B cell (primary cell): ENCODE results near the gene DDO. TPM values are rescaled to one million over a fixed set of nuclear protein-coding genes. Genes with fewer than 3 reads are reported as not detected.

Experiments used
- ATAC-seq: fragments of 200-7000 bp; cut with Tn5 transposase; one replicate; pipeline ENCODE4 v1.10.0; 2021; ENCODE audit warnings: low read depth, mild to moderate bottlenecking, moderate number of reproducible peaks, moderate library complexity
- CTCF ChIA-PET: fragments of 350-600 bp; sonication (Branson Sonifier 250); formaldehyde crosslinking; loops from one replicate; lab custom pipeline; 2021; ENCODE audit warnings: antibody characterized with exemption, inconsistent platforms; lab: Charles Lee
- POLR2A ChIA-PET: fragments of 350-600 bp; sonication (Branson Sonifier 250); formaldehyde crosslinking; loops from one replicate; lab custom pipeline; 2021; ENCODE audit warnings: antibody characterized with exemption; lab: Charles Lee
- DNase-seq: peaks from one replicate; pipeline ENCODE4 v3.0.0; 2013
- H2AFZ ChIP-seq: 2 replicates; pipeline ENCODE4 v1.6.1; 2012; ENCODE audit warnings: mild to moderate bottlenecking, low read depth, low read length; ENCODE audit not compliant: insufficient read depth, poor library complexity, severe bottlenecking
- H3K27ac ChIP-seq, 2 donors: 1 replicate in 1 of 2; 2 replicates in 1 of 2; pipeline ENCODE4 v1.5.1; 2012 to 2013; ENCODE audit warnings: low read length in 2 of 2, mild to moderate bottlenecking in 2 of 2, moderate library complexity in 1 of 2
- H3K27me3 ChIP-seq, 4 experiments: fragments of 200-600 bp in 1 of 4; sonication (generic) in 1 of 4; replicated peaks in 1 of 4; 1 replicate in 2 of 4; 2 replicates in 2 of 4; pipeline versions ENCODE4 v1.6.1 to v1.7.0; 2013 to 2016; ENCODE audit warnings: low read length in 3 of 4, mild to moderate bottlenecking in 2 of 4, mixed read lengths in 1 of 4, moderate library complexity in 1 of 4; ENCODE audit not compliant: insufficient read depth in 4 of 4, control insufficient read depth in 3 of 4; ENCODE audit errors: control extremely low read depth in 1 of 4
- H3K36me3 ChIP-seq, 2 experiments: replicated peaks in 1 of 2; 1 replicate in 1 of 2; 2 replicates in 1 of 2; pipeline versions ENCODE4 v1.6.1 to v1.7.1; 2013; ENCODE audit warnings: low read length in 1 of 2; ENCODE audit not compliant: insufficient read depth in 2 of 2, control insufficient read depth in 1 of 2; ENCODE audit errors: control extremely low read depth in 1 of 2, extremely low read depth in 1 of 2
- H3K4me1 ChIP-seq, 2 donors: fragments of 200-600 bp in 1 of 2; sonication (generic) in 1 of 2; 1 replicate in 1 of 2; 2 replicates in 1 of 2; pipeline versions ENCODE4 v1.5.1 to v1.6.1; 2013 to 2017; ENCODE audit warnings: low read length in 2 of 2; ENCODE audit not compliant: control insufficient read depth in 2 of 2, insufficient read depth in 2 of 2
- H3K4me2 ChIP-seq: replicated peaks from 2 replicates; pipeline ENCODE3; 2012; ENCODE audit warnings: mild to moderate bottlenecking, low read depth, low read length; ENCODE audit not compliant: poor library complexity, severe bottlenecking
- H3K4me3 ChIP-seq, 5 experiments: fragments of 200-600 bp in 1 of 5; sonication (generic) in 1 of 5; 1 replicate in 3 of 5; 2 replicates in 2 of 5; pipeline versions ENCODE4 v1.5.1 to v1.7.0; 2011 to 2016; ENCODE audit warnings: low read length in 4 of 5, mild to moderate bottlenecking in 4 of 5, low read depth in 2 of 5, control low read depth in 1 of 5, moderate library complexity in 1 of 5; ENCODE audit not compliant: insufficient read depth in 1 of 5; ENCODE audit errors: control extremely low read depth in 1 of 5, extremely low read depth in 1 of 5
- H3K79me2 ChIP-seq: fragments of 200-600 bp; sonication (generic); one replicate; pipeline ENCODE4 v1.6.0; 2016; ENCODE audit warnings: low read length; ENCODE audit not compliant: control insufficient read depth, insufficient read depth
- H3K9ac ChIP-seq: fragments of 200-600 bp; sonication (generic); 2 replicates; pipeline ENCODE4 v1.6.1; 2017; ENCODE audit warnings: mild to moderate bottlenecking, low read length, moderate library complexity
- H3K9me3 ChIP-seq, 3 donors: one replicate each; pipeline versions ENCODE4 v1.6.1 to v1.7.1; 2013; ENCODE audit warnings: low read length in 2 of 3; ENCODE audit not compliant: control insufficient read depth in 2 of 3, insufficient read depth in 1 of 3; ENCODE audit errors: control extremely low read depth in 1 of 3
- H4K20me1 ChIP-seq: 2 replicates; pipeline ENCODE4 v1.6.0; 2012; ENCODE audit warnings: mild to moderate bottlenecking, low read length; ENCODE audit not compliant: insufficient read depth, control insufficient read depth, poor library complexity, severe bottlenecking
- H3K27ac Mint-ChIP-seq: one replicate; pipeline ENCODE4 v1.8.0; 2021; ENCODE audit warnings: mixed read lengths
- H3K27me3 Mint-ChIP-seq: one replicate; pipeline ENCODE4 v1.8.0; 2021; ENCODE audit warnings: mixed read lengths
- H3K4me1 Mint-ChIP-seq: one replicate; pipeline ENCODE4 v1.8.0; 2021; ENCODE audit warnings: mixed read lengths
- H3K4me3 Mint-ChIP-seq: one replicate; pipeline ENCODE4 v1.8.0; 2021; ENCODE audit warnings: mixed read lengths
- H3K9me3 Mint-ChIP-seq: one replicate; pipeline ENCODE4 v1.8.0; 2022; ENCODE audit warnings: mixed read lengths; ENCODE audit not compliant: insufficient read depth
- CTCF ChIP-seq: fragments of 200-600 bp; IDR thresholded peaks from one replicate; pipeline ENCODE4 v1.8.0; 2022; ENCODE audit warnings: antibody characterized with exemption, mild to moderate bottlenecking
- EZH2 ChIP-seq: IDR thresholded peaks from 2 replicates; pipeline ENCODE4 v1.6.1; 2012; ENCODE audit warnings: borderline replicate concordance, low read depth, mild to moderate bottlenecking, moderate library complexity, low read length; ENCODE audit not compliant: insufficient read depth, poor library complexity, severe bottlenecking
- WGBS: methylation state at CpG from one replicate; pipeline ENCODE4 v1.1.5; 2013; ENCODE audit warnings: missing lambda C conversion rate; ENCODE audit not compliant: insufficient coverage; 5-methylcytosine and 5-hydroxymethylcytosine counted together
- intact Hi-C: fragments of 100-400 bp; cut with micrococcal nuclease; formaldehyde crosslinking; loops from one replicate; pipeline ENCODE4 v1.10.0; 2022
- polyA plus RNA-seq: library from polyadenylated mRNA; depleted of rRNA; stranded (reverse); fragments of >200 nt; gene quantifications from 2 replicates; pipeline ENCODE4 v1.2.3, GENCODE V29; 2012
- total RNA-seq, 2 donors: library from RNA; stranded (reverse); fragments of 120-200 nt in 1 of 2; gene quantifications; 1 replicate in 1 of 2; 2 replicates in 1 of 2; pipeline versions ENCODE4 v1.2.3 to v1.2.4, GENCODE V29; 2013 to 2022

The DDO gene
- total and polyA plus RNA-seq, 2 donors (not counting 1 experiment from before 2014, with no cell fraction given) = not detected

DNA sequence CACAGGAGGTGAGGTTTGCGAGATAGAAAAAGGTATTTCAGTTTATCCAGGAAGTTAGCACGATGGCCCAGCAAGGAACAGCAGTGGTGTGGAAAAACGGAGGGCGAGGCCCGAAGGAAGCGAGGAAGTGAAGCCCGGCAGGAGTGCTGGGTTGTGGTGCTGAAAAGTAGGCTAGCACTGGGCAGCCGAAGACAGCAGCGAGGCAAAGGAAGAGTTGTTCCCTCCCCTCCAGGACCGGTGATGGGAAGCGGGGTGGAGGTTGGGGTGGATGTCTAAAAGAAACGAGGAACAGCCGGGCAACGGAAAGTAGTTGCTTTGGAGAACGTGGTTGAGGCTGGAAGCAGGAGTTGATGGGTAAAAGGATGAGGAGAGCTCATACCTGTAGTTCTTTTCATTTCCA lies 58.6 kb downstream of the DDO start:
- intact Hi-C loops = no loop called here
- Histone ChIP-seq H3K4me1 (peaks cover 12 to 13% of the 10 kb centered on the region in 2 donors), H3K9me3 (peaks cover 0 to 4% (median 0%) of the 10 kb centered on the region in 3 donors), H3K9ac (no peak overlapping the region), H3K79me2 (no peaks in the 10 kb centered on the region), H3K4me2 (no peak overlapping the region), H2AFZ (no peak overlapping the region), H4K20me1 (no peaks in the 10 kb centered on the region), H3K4me3 (no peak overlapping the region), H3K36me3 (no peaks in the 10 kb centered on the region), H3K27ac (no peak overlapping the region), H3K27me3 (peaks cover 0 to 37% (median 27%) of the 10 kb centered on the region in 4 experiments)
- peak overlapping the region; percentile 91 for H3K4me3 Mint-ChIP-seq
- DNase-seq (no peak), ATAC-seq (no peak)
- WGBS = 76% methylated on average over 14 of the region's 15 CpGs
- POLR2A ChIA-PET = no interaction called here
- H3K27me3 Mint-ChIP-seq = peaks cover 57% of the 10 kb centered on the region
- H3K9me3 Mint-ChIP-seq = no peaks in the 10 kb centered on the region
- CTCF ChIA-PET = no interaction called here
- TF ChIP-seq CTCF = no peak
- TF ChIP-seq EZH2 = no peak
- peak overlapping the region; percentile 1 for H3K27ac Mint-ChIP-seq
- peaks cover 16% of the 10 kb centered on the region for H3K4me1 Mint-ChIP-seq

DNA sequence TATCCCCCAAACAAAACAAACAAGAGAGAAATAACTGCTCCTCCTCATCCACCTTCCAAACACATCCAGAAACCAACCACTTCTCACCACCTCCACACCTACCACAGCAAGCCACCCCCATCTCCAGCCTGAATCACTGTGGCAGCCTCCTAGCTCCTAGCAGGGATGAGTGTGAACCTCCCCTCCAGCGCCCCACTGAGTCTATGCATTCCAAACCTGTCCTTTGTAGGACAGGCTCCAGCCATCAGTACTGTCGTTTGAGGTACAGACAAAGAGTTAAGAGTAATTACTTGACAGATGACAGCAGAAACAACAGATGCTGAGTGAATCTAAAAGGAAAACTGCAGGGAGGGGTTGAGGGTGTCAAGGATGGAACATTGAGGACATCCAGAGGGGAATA lies 59.6 kb downstream of the DDO start:
- Histone ChIP-seq H3K4me3 (no peak overlapping the region), H3K27ac (no peak overlapping the region), H3K9me3 (peaks cover 0 to 4% (median 0%) of the 10 kb centered on the region in 3 donors), H3K79me2 (no peaks in the 10 kb centered on the region), H2AFZ (no peak overlapping the region), H3K4me2 (no peak overlapping the region), H3K27me3 (peaks cover 0 to 33% (median 22%) of the 10 kb centered on the region in 4 experiments), H4K20me1 (no peaks in the 10 kb centered on the region), H3K4me1 (peaks cover 12 to 13% of the 10 kb centered on the region in 2 donors), H3K9ac (no peak overlapping the region), H3K36me3 (no peaks in the 10 kb centered on the region)
- WGBS = 89% methylated on average over 1 of the region's 2 CpGs
- ATAC-seq (no peak), DNase-seq (no peak)
- Mint-ChIP-seq H3K27ac (no peak overlapping the region), H3K9me3 (no peaks in the 10 kb centered on the region), H3K27me3 (peaks cover 46% of the 10 kb centered on the region), H3K4me1 (peaks cover 16% of the 10 kb centered on the region), H3K4me3 (no peak overlapping the region)
- CTCF ChIA-PET = no interaction called here
- intact Hi-C loops = no loop called here
- POLR2A ChIA-PET = no interaction called here
- TF ChIP-seq EZH2 (no peak), CTCF (no peak)
